ES-I3 (cell line): ENCODE data around the gene CHST3.
"Not testable (repeated sequence)": the region's sequence is repeated elsewhere in the genome, so short reads cannot be mapped to it uniquely, and the experiment has no call there.

Experiments used
- H3K36me3 ChIP-seq: 2 replicates; pipeline ENCODE4 v1.6.1; 2013; ENCODE audit warnings: mild to moderate bottlenecking, low read length, control low read depth, moderate library complexity; ENCODE audit not compliant: insufficient read depth
- H3K4me1 ChIP-seq: 2 replicates; pipeline ENCODE4 v1.6.1; 2013; ENCODE audit warnings: mild to moderate bottlenecking, control low read depth, low read length; ENCODE audit not compliant: insufficient read depth
- H3K9ac ChIP-seq: 2 replicates; pipeline ENCODE4 v1.6.1; 2013; ENCODE audit warnings: low read depth, mild to moderate bottlenecking, low read length, moderate library complexity
- H3K9me3 ChIP-seq: 2 replicates; pipeline ENCODE4 v1.6.1; 2013; ENCODE audit warnings: mild to moderate bottlenecking, low read length, moderate library complexity; ENCODE audit not compliant: control insufficient read depth, insufficient read depth

The CHST3 gene

GRCh38 chr10:71964743-71965515, 734 bp downstream of the CHST3 start:
- no peaks in the 10 kb centered on the region for H3K36me3 ChIP-seq
- peak overlapping the region; percentile 67 for H3K9ac ChIP-seq
- peaks cover 25% of the 10 kb centered on the region for H3K4me1 ChIP-seq
- no peaks in the 10 kb centered on the region for H3K9me3 ChIP-seq

- Histone ChIP-seq H3K36me3 (no peaks in the 10 kb centered on the region), H3K9ac (peak overlapping the region; percentile 67), H3K9me3 (no peaks in the 10 kb centered on the region), H3K4me1 (peaks cover 26% of the 10 kb centered on the region)
These were observed 1.4 kb downstream of the CHST3 start for GRCh38 chr10:71965623-71966022.

GRCh38 chr10:71966046-71967004, 2.1 kb downstream of the CHST3 start:
- Histone ChIP-seq H3K4me1 (peaks cover 26% of the 10 kb centered on the region), H3K9me3 (no peaks in the 10 kb centered on the region), H3K9ac (peak overlapping the region; percentile 67; the same call in 1 of the 2 replicates), H3K36me3 (no peaks in the 10 kb centered on the region)

DNA sequence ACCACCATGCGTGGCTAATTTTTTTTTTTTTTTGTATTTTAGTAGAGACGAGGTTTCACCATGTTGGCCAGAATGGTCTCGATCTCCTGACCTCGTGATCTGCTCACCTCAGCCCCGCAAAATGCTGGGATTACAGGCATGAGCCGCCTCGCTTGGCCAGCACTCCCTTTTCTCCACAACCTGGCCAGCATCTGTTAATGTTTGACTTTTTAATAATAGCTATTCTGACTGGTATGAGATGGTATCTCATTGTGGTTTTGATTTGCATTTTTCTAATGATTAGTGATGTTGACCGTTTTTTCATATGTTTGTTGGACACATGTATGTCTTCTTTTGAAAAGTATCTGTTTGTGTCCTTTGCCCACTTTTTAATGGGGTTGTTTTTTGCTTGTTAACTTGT, 3.8 kb downstream of the CHST3 start:
- H3K9ac ChIP-seq, H3K36me3 ChIP-seq, H3K9me3 ChIP-seq: not testable (repeated sequence)
- peaks cover 26% of the 10 kb centered on the region for H3K4me1 ChIP-seq

DNA sequence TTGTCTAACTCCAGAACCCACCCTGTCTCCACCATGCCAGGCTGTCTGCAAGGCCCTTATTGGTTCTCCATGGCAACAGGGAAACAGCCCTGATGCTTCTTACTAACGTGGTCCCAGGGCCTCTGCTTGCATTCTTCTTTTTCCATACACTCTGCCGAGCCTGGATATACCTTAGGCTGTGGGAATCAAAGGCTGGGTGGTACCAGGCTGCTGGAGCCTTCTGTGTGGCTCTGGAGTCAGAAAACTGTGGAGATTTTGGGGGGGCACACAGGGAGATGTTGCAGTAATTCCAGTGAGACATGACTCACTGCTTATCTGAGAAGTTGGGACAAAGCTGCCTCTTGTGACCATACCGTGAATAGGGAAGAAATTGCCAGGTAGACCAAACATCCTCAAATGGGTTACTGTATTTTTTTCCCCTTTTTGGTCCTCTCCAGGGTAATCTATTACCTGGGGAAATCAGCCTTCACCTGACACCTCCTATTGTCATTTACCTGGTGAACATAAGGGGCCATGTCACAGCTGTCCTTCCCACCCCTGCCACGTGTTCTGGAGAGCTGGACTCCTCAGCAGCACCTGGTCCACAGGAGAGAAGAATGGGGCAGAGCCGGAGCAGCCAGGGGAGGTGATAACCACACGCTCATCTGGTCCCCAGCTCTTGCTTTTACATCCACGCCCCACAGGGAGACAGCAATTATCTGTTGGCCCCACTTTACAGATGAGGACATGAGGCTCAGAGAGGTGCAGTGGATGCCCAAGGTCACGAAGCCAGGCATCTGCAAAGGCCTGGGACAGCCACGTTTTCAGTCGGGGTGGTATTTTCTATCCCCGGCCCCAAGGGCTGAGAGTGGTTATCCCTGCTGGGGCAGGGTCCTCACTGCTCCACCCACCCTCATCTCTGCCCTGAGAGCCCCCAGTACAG, 4.6 kb downstream of the CHST3 start:
- no peak overlapping the region for H3K9ac ChIP-seq
- H3K9me3 ChIP-seq = no peaks in the 10 kb centered on the region
- H3K36me3 ChIP-seq = no peaks in the 10 kb centered on the region
- H3K4me1 ChIP-seq = peaks cover 26% of the 10 kb centered on the region

- no peak overlapping the region for H3K9ac ChIP-seq
- no peaks in the 10 kb centered on the region for H3K9me3 ChIP-seq
- no peaks in the 10 kb centered on the region for H3K36me3 ChIP-seq
- peaks cover 26% of the 10 kb centered on the region for H3K4me1 ChIP-seq
These were observed 5.7 kb downstream of the CHST3 start for GRCh38 chr10:71969929-71970328.

- no peaks in the 10 kb centered on the region for H3K9me3 ChIP-seq
- no peaks in the 10 kb centered on the region for H3K36me3 ChIP-seq
- H3K4me1 ChIP-seq = peaks cover 25% of the 10 kb centered on the region
- no peak overlapping the region for H3K9ac ChIP-seq
These were observed 6.1 kb downstream of the CHST3 start for GRCh38 chr10:71970331-71970730.

DNA sequence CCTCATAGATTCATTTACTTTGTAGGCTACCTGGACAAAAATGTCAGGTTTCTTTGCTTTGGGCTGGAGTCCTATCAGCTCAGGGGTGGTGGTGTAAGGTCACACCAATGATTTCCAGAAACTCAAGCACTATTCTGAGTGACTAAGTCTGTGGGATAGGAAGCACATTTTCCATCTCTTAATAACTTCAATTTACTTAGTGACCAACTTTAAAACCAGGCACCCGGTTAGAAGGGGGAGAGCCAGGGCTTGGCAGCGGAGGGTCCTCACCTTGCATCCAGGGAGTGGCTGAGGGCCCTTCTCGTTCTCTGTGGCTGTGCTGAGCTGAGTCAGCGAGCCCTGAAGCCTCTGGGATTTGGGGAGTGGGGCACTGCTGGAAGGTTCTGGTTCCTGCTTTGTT, 6.7 kb downstream of the CHST3 start:
- no peak overlapping the region for H3K9ac ChIP-seq
- H3K36me3 ChIP-seq = no peaks in the 10 kb centered on the region
- H3K4me1 ChIP-seq = peaks cover 22% of the 10 kb centered on the region
- H3K9me3 ChIP-seq = no peaks in the 10 kb centered on the region

DNA sequence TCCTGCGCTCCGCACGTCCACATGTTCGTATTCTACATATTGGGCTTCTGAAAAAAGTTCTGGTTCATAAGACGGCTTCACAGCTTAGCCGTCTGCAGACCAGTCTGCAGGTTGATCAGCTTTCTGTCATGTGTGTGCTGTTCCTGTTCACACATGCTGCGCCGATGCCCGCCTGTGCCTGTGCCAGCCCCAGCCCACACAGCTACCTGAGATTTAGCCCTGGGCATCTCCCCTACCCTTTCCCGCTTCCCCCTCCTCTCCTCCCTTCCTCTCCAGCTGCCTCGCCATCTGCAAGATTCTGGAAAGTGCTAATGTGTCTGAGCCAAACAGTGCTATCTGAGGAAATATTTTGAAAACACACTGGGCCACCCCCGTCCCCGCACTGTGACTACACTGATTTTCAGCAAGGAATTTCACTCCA, 7.1 kb downstream of the CHST3 start:
- no peak overlapping the region for H3K9ac ChIP-seq

DNA sequence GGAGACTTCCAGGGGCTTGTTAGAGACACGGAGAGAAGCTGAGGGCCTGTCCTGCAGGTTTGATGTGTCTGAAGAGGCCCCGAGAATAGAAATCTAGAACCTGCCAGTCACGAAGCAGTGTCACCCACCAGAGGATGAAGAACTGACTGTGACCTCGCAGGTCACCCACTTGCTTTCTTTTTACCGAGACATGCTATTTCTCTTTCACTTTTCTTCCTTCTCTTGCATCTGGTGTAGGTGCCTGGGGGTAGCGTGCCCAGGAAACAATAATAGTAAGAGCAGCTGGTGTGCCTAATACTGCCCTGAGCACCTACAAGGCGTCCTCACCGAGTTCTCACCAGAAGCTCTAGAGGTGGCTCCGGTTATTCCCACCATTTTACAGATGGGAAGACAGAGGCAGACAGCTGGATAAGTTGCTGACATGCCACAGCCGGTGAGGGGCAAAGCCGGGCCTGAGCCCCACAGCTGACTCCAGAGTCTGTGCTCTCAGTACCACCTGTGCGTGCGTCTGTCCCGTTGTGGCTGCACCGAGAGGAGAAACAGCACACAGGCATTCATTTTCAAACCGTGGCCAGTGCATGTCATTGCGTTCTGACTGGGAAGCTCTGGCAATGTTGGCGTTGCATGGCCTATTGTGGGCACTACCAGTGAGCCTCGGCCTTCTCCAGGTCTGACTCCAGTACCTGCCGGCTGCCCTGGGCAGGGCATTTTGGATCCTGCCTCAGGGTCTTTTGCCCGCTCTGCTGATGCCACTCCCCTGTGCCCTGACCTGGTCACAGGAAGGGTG, 7.8 kb downstream of the CHST3 start:
- no peaks in the 10 kb centered on the region for H3K9me3 ChIP-seq
- H3K36me3 ChIP-seq = no peaks in the 10 kb centered on the region
- H3K4me1 ChIP-seq = peaks cover 20% of the 10 kb centered on the region
- H3K9ac ChIP-seq = no peak overlapping the region

More for the DNA sequence above, 7.1 kb downstream of the CHST3 start:
- Histone ChIP-seq H3K36me3 (no peaks in the 10 kb centered on the region), H3K4me1 (peaks cover 21% of the 10 kb centered on the region), H3K9me3 (no peaks in the 10 kb centered on the region)

- H3K9ac ChIP-seq = no peak overlapping the region
- H3K36me3 ChIP-seq = no peaks in the 10 kb centered on the region
- H3K9me3 ChIP-seq = no peaks in the 10 kb centered on the region
- H3K4me1 ChIP-seq = peaks cover 16% of the 10 kb centered on the region
These were observed 8.8 kb downstream of the CHST3 start for GRCh38 chr10:71972746-71973695.

- Histone ChIP-seq H3K9me3 (no peaks in the 10 kb centered on the region), H3K4me1 (peaks cover 19% of the 10 kb centered on the region), H3K9ac (no peak overlapping the region), H3K36me3 (no peaks in the 10 kb centered on the region)
These were observed 9.7 kb downstream of the CHST3 start for GRCh38 chr10:71973777-71974488.
